Cerebellar nuclear complex (tissue), 1 donor: ENCODE measurements around the gene HS3ST4.

Source experiments
- DNase-seq, 2 experiments: peaks; one replicate each; lab custom pipeline; 2025; lab: John Stamatoyannopoulos, UW

HS3ST4 gene

GRCh38 chr16:26108836-26109505 is 417.2 kb downstream of the HS3ST4 start:
- no peak for DNase-seq

DNA sequence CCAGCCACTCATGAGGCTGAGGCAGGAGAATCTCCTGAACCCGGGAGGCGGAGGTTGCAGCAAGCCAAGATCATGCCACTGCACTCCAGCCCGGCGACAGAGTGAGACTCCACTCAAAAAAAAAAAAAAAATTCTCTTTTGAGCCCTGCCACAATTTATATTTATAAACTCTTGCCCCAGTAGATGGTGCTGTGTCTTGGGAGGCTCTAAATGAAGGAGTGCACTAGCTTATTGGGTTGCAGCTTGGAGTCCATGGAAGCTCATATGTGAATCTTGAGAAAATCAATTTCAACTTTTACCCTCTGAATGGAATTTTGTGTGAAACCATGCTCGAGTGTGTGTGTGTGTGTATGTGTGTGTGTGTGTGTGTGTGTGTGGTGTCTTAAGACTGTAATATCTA is 420.1 kb downstream of the HS3ST4 start:
- no peak for DNase-seq

DNA sequence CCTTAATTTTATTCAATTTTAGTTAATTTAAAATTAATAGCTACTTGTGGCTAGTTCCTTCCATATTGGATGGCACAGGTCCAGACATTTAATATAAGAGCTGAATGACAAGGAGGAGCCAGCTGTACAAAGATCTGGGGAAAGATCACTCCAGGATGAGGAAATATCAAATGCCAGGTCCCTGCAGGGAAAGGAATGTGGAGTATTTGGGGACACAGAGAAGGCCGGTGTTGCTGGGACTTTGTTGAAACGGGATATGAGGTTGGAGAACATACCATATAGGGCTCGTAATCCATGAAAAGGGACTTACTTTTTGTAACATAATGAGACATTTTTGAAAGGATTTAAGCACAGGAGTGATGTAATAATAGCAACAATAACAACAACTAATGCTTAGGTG is 426.8 kb downstream of the HS3ST4 start:
- DNase-seq, result no peak

DNA sequence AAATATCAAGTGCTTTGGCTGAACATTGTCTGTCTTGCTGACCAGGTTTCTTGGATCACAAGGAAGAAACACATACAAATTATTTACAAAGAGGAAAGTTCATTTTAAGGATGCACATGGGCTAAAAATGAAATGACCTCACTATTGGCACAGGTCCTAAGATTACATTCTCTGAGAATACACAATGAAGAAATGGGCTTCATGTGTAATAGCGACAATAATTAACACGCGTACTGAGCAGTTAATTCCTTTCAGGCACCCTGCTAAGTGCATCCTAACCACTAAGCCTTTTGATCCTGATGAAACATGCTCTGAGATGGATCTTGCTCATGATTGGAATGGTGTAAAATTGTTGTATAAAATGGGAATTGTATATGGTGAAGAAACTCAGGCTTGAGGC is 429.0 kb downstream of the HS3ST4 start:
- no peak for DNase-seq

DNA sequence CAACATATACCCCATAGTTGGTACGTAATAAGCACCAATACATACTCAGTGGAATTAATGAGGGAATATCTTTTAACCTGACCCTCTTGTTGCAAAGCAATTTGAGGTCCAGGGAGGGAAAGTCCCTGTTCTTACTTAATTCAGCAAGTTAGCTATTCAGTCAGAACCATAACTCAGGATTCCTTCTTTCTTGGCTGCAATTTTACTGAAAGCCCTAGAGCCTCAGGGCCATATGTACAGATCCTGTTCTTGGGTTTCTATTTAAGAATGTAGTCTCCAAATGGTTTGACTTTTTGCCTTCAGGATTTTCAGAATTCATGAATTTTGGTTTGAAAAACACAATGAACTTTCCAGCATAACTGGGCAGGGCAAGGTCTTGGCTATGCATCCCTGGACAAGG is 436.5 kb downstream of the HS3ST4 start:
- DNase-seq, result no peak

- no peak for DNase-seq
These were observed 438.2 kb downstream of the HS3ST4 start for GRCh38 chr16:26129997-26130396.

DNA sequence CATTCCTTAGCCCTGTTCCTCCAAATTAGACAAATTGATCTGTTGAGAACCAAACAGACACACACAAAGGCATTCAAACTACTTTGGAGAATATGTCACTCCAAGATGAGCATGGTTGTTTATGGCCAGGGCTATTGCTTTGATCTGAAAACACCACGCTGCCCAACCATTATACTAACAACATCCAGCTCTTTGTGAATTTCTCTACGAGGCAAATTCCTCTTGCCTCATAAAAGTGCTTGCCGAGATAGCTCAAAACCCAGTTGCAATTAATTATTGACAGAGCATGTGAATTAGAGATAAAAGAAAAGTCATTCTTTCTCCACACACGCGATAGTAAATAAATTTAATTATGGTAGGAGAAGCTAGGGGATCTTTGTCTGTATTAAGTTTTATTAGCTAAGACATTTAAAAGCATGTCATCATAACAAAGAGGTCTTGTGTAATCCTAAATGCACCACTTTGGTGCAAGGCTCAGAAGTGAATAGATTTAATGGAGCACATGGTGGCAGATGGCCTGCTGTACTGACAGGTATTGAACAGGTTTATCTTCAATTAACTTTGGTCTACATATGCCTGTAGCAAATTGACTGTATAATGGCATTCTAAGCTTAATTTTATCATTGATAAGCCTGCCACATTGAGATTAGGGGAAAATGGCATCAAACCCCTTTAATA is 441.8 kb downstream of the HS3ST4 start:
- no peak for DNase-seq

- no peak for DNase-seq
These were observed 442.8 kb downstream of the HS3ST4 start for GRCh38 chr16:26134588-26134987.

- DNase-seq, result no peak
These were observed 446.2 kb downstream of the HS3ST4 start for GRCh38 chr16:26137956-26138355.

DNA sequence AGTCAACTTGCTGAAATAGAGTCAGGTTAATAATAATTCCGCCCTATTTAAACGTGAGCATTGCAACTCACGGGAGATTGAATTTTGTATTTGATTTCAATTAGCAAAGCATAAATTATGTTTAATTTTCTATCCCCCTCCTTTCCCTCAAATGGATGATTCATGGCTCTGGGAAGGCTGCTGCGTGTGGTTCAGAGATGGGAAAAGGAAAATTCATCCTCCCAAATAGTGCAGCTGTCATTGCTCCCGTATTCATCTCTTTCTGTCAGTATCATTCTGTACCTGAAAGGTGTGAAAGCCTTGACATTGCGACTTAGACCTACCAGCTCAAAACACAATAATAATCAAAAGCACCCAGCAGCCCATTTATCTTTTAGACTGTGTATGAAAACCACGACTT is 447.3 kb downstream of the HS3ST4 start:
- DNase-seq, result no peak

- DNase-seq, result no peak
These were observed 448.1 kb downstream of the HS3ST4 start for GRCh38 chr16:26139884-26140283.

DNA sequence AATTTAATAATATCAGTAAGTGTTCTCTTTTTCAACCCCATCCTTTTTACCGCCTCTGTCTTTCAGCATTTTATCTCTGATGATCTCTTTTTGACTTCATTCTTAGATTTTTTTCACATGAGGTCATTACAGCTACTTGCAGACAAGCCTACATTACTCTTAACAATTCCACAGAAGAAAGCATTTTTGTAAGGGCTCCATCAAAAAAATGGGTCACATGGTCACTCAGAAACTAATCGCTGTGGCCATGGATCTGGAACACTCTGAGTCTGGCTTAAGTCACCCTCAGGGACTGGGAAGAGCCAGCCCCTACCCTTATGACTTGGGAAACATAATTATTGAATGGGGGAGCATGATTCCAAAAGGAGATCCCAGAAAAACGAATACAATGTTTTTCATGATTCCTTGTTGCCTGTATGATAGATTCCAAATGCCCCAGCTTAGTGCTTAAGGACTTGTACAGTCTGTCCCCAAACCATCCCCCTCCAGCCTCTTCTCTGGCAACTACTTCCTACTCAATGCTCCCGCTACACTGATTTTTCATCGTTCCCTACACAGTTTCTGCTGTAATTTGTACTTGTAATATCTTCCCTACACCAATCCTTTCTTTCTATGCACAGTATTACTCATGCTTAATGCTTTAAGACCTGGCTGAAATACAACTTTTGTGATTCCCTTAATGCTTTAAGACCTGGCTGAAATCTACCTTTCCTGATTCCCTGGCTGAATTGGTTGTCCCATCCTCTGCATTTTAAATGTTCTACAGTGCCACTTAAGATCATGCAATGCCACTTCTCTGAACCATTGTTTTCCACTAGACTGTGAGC is 457.8 kb downstream of the HS3ST4 start:
- no peak for DNase-seq

DNA sequence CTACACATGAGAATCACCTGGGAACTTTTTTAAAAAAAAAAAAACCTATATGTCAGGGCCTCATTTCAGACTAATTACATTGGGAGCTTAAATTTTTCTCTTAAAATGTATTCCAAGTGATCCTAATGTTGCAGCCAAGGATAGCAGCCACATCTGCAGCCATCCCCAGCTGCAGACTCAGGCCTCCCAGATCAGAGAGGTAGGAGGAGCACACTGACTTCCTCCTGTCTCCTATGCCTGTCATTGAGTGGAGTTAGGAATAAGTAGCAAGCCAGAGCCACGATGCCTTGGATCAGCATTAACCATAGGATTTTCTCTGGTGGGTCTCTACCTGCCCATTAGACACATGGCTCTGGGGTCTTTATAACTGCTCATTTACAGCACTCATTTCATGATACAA is 463.5 kb downstream of the HS3ST4 start:
- DNase-seq, result no peak

GRCh38 chr16:26157319-26157718 is 465.6 kb downstream of the HS3ST4 start:
- DNase-seq, result no peak

GRCh38 chr16:26158142-26158759 is 466.5 kb downstream of the HS3ST4 start:
- DNase-seq, result no peak

- no peak for DNase-seq
These were observed 469.9 kb downstream of the HS3ST4 start for GRCh38 chr16:26161461-26162180.

DNA sequence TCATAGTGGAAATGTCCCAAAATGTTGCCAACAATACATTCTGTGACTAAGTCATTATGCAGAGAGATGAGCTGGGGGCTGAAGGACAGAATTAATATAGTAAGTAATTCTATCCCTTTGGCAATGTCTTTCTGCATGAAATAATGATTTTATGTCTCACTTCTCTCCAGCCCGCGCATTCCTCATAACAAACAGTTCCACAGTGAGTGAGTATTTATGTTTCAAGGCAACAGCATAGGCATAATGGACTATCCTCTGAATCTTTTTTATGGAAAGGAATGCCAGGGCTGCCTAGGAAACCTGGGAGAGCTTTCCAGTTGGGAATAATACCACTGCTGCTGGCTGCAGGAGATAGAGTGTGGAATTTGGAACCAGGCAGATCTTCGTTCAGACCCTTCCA is 477.7 kb downstream of the HS3ST4 start:
- no peak for DNase-seq

DNA sequence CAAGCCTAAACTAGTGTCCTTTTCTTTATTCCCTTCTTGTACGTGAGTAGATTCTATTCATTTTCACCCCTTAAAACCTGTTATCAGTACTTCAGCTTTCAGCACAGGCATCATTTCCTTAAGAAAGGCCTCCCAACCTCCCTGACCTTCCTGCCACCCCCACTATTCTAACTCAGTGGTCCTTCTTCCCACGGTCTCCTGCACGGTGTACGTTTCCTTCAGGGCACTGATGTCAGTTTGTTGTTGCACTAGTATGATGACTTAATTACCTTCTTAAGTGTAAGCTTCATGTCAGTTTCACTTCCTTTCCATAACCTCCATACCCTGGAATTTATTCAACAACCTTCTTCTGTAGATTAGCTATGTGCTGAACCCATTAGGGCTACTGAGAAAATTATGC is 484.2 kb downstream of the HS3ST4 start:
- no peak for DNase-seq

GRCh38 chr16:26177438-26177837 is 485.7 kb downstream of the HS3ST4 start:
- DNase-seq, result no peak

DNA sequence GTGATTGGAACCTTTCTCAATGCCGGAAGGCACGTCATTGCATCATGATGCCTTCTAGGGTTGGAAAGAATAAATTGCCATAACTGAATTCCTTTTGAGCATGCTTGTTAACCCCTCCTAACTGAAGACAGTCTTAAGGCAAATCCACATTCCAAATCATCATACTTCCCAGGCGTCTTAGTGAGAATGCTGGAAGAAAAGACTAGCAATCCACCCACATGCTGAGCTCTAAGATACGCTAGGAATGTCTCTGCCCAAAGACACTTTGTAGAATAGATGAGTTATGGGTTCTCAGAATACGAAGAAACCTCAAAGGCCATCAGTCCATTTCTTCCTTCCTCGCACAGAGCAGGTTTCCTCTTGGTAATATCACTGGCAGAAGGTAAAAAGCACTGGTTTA is 486.5 kb downstream of the HS3ST4 start:
- DNase-seq, result no peak

DNA sequence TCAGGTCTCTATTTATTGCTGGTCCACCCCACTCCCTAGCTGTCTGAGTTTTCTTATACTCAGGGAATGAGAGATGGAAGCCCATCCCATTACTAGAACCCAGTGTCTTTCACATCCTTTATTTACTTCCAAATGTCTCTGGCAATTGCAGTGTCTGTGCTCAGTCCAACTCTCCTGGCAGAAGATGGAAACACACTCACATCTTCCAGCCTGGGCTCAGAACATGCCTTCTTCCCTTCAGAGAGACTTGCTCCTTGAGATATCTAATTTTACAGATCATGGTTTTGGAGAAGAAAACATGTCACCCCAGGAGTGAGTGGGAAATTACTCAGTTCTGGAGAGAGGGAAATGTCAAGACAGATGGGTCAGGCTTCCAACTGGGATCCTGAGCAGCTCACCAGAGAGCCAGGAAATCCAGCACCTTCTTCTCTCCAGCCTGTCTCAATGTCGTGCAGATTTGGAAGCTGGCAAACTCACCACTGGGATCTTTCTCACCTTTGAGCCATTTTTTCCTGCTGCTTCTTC is 494.4 kb downstream of the HS3ST4 start:
- DNase-seq, result no peak
